Measurements from ENCODE around the gene NCKAP5L.
"Not testable (repeated sequence)": the region's sequence is repeated elsewhere in the genome, so short reads cannot be mapped to it uniquely, and the experiment has no call there.

NCKAP5L gene

GRCh38 chr12:49868952-49869815 is 41.0 kb upstream of the NCKAP5L start:
- H3K9me3 Mint-ChIP-seq = no peaks in the 10 kb centered on the region
- H3K4me3 Mint-ChIP-seq = no peak overlapping the region
- H3K27ac Mint-ChIP-seq = no peak overlapping the region
- no peak for DNase-seq
- peaks cover 19 to 20% of the 10 kb centered on the region in 2 donors for H3K27me3 Mint-ChIP-seq
- peaks cover 3% of the 10 kb centered on the region in 2 donors for H3K4me1 Mint-ChIP-seq (ENCODE audit: low read depth in 2 of 2)
- no peaks in the 10 kb centered on the region for H3K36me3 Mint-ChIP-seq (ENCODE audit: insufficient read depth)
- ATAC-seq (replicated peaks) = no peak

- DNase-seq (no peak), ATAC-seq (replicated peaks) (no peak)
- H3K4me3 Mint-ChIP-seq = no peak overlapping the region
- peaks cover 3% of the 10 kb centered on the region in 2 donors for H3K4me1 Mint-ChIP-seq (ENCODE audit: low read depth in 2 of 2)
- H3K27me3 Mint-ChIP-seq = peaks cover 19% of the 10 kb centered on the region in 2 donors
- no peak overlapping the region for H3K27ac Mint-ChIP-seq
- no peaks in the 10 kb centered on the region for H3K36me3 Mint-ChIP-seq (ENCODE audit: insufficient read depth)
- no peaks in the 10 kb centered on the region for H3K9me3 Mint-ChIP-seq
Measured at GRCh38 chr12:49868449-49868848, 40.2 kb upstream of the NCKAP5L start.

GRCh38 chr12:49867570-49868341 is 39.5 kb upstream of the NCKAP5L start:
- peaks cover 3% of the 10 kb centered on the region in 2 donors for H3K4me1 Mint-ChIP-seq (ENCODE audit: low read depth in 2 of 2)
- ATAC-seq (replicated peaks) = no peak
- no peak for DNase-seq
- no peaks in the 10 kb centered on the region for H3K9me3 Mint-ChIP-seq
- H3K36me3 Mint-ChIP-seq (ENCODE audit: insufficient read depth) = no peaks in the 10 kb centered on the region
- H3K27ac Mint-ChIP-seq = no peak overlapping the region
- peaks cover 19% of the 10 kb centered on the region in 2 donors for H3K27me3 Mint-ChIP-seq
- no peak overlapping the region for H3K4me3 Mint-ChIP-seq

- H3K36me3 Mint-ChIP-seq (ENCODE audit: insufficient read depth) = no peaks in the 10 kb centered on the region
- DNase-seq (peak; percentile 72 to 77 (median 76)), ATAC-seq (replicated peaks) (peak; percentile 82)
- H3K27ac Mint-ChIP-seq = no peak overlapping the region
- no peaks in the 10 kb centered on the region for H3K9me3 Mint-ChIP-seq
- no peak overlapping the region for H3K4me3 Mint-ChIP-seq
- peaks cover 3% of the 10 kb centered on the region in 2 donors for H3K4me1 Mint-ChIP-seq (ENCODE audit: low read depth in 2 of 2)
- H3K27me3 Mint-ChIP-seq = peaks cover 19% of the 10 kb centered on the region in 2 donors
Measured at GRCh38 chr12:49866859-49867569, 38.8 kb upstream of the NCKAP5L start.

GRCh38 chr12:49865782-49866135 is 37.5 kb upstream of the NCKAP5L start:
- Mint-ChIP-seq H3K27ac (no peak overlapping the region), H3K4me3 (no peak overlapping the region), H3K9me3 (no peaks in the 10 kb centered on the region), H3K4me1 (ENCODE audit: low read depth in 2 of 2) (peaks cover 3% of the 10 kb centered on the region in 2 donors), H3K27me3 (peaks cover 19% of the 10 kb centered on the region in 2 donors), H3K36me3 (ENCODE audit: insufficient read depth) (no peaks in the 10 kb centered on the region)
- ATAC-seq (replicated peaks) = no peak
- DNase-seq = no peak

GRCh38 chr12:49865109-49865781 is 37.0 kb upstream of the NCKAP5L start:
- no peaks in the 10 kb centered on the region for H3K9me3 Mint-ChIP-seq
- H3K27ac Mint-ChIP-seq = no peak overlapping the region
- H3K4me1 Mint-ChIP-seq (ENCODE audit: low read depth in 2 of 2) = peaks cover 3% of the 10 kb centered on the region in 2 donors
- no peak overlapping the region for H3K4me3 Mint-ChIP-seq
- H3K36me3 Mint-ChIP-seq (ENCODE audit: insufficient read depth) = no peaks in the 10 kb centered on the region
- no peak for ATAC-seq (replicated peaks)
- no peak for DNase-seq
- peaks cover 19% of the 10 kb centered on the region in 2 donors for H3K27me3 Mint-ChIP-seq

GRCh38 chr12:49864798-49865090 is 36.5 kb upstream of the NCKAP5L start:
- ATAC-seq (replicated peaks) (no peak), DNase-seq (no peak)
- no peak overlapping the region for H3K4me3 Mint-ChIP-seq
- H3K27ac Mint-ChIP-seq = no peak overlapping the region
- peaks cover 19 to 24% of the 10 kb centered on the region in 2 donors for H3K27me3 Mint-ChIP-seq
- peaks cover 3% of the 10 kb centered on the region in 2 donors for H3K4me1 Mint-ChIP-seq (ENCODE audit: low read depth in 2 of 2)
- H3K36me3 Mint-ChIP-seq (ENCODE audit: insufficient read depth) = no peaks in the 10 kb centered on the region
- no peaks in the 10 kb centered on the region for H3K9me3 Mint-ChIP-seq

- no peak overlapping the region for H3K4me3 Mint-ChIP-seq
- ATAC-seq (replicated peaks) = no peak
- H3K4me1 Mint-ChIP-seq (ENCODE audit: low read depth in 2 of 2) = peaks cover 3% of the 10 kb centered on the region in 2 donors
- DNase-seq = no peak
- H3K9me3 Mint-ChIP-seq = no peaks in the 10 kb centered on the region
- no peak overlapping the region for H3K27ac Mint-ChIP-seq
- no peaks in the 10 kb centered on the region for H3K36me3 Mint-ChIP-seq (ENCODE audit: insufficient read depth)
- peaks cover 23 to 30% of the 10 kb centered on the region in 2 donors for H3K27me3 Mint-ChIP-seq
Measured at GRCh38 chr12:49863946-49864797, 36.0 kb upstream of the NCKAP5L start.

- not testable (repeated sequence) for H3K27ac Mint-ChIP-seq
- peaks cover 35 to 44% of the 10 kb centered on the region in 2 donors for H3K27me3 Mint-ChIP-seq
Measured at GRCh38 chr12:49860921-49861320, 32.7 kb upstream of the NCKAP5L start.

GRCh38 chr12:49855890-49856289 is 27.7 kb upstream of the NCKAP5L start:
- not testable (repeated sequence) for H3K36me3 Mint-ChIP-seq (ENCODE audit: insufficient read depth); H3K9me3 Mint-ChIP-seq; H3K4me3 Mint-ChIP-seq; H3K4me1 Mint-ChIP-seq (ENCODE audit: low read depth in 2 of 2); H3K27ac Mint-ChIP-seq; ATAC-seq (replicated peaks); DNase-seq
- H3K27me3 Mint-ChIP-seq = peaks cover 38 to 48% of the 10 kb centered on the region in 2 donors

More at GRCh38 chr12:49860921-49861320, 32.7 kb upstream of the NCKAP5L start:
- H3K36me3 Mint-ChIP-seq (ENCODE audit: insufficient read depth); ATAC-seq (replicated peaks); H3K4me1 Mint-ChIP-seq (ENCODE audit: low read depth in 2 of 2); H3K4me3 Mint-ChIP-seq; DNase-seq; H3K9me3 Mint-ChIP-seq: not testable (repeated sequence)

GRCh38 chr12:49854976-49855375 is 26.8 kb upstream of the NCKAP5L start:
- DNase-seq = no peak
- no peak for ATAC-seq (replicated peaks)
- H3K36me3 Mint-ChIP-seq (ENCODE audit: insufficient read depth) = no peaks in the 10 kb centered on the region
- H3K27me3 Mint-ChIP-seq = peaks cover 41 to 55% of the 10 kb centered on the region in 2 donors
- no peak overlapping the region for H3K4me3 Mint-ChIP-seq
- no peaks in the 10 kb centered on the region for H3K4me1 Mint-ChIP-seq (ENCODE audit: low read depth in 2 of 2)
- H3K27ac Mint-ChIP-seq = no peak overlapping the region
- H3K9me3 Mint-ChIP-seq = no peaks in the 10 kb centered on the region

GRCh38 chr12:49853671-49854070 is 25.5 kb upstream of the NCKAP5L start:
- H3K36me3 Mint-ChIP-seq (ENCODE audit: insufficient read depth) = no peaks in the 10 kb centered on the region
- H3K9me3 Mint-ChIP-seq = no peaks in the 10 kb centered on the region
- ATAC-seq (replicated peaks) = no peak
- H3K4me3 Mint-ChIP-seq = no peak overlapping the region
- H3K27me3 Mint-ChIP-seq = peaks cover 37 to 52% of the 10 kb centered on the region in 2 donors
- no peaks in the 10 kb centered on the region for H3K4me1 Mint-ChIP-seq (ENCODE audit: low read depth in 2 of 2)
- H3K27ac Mint-ChIP-seq = no peak overlapping the region
- DNase-seq = no peak
